Tongue (tissue), 2 donors: ENCODE measurements around the gene GRB14. TPM values are rescaled to one million over a fixed set of nuclear protein-coding genes. Genes with fewer than 3 reads are reported as not detected.
A peak's percentile ranks its signal among the peaks of the same experiment; 100 is the strongest.
"Not testable (repeated sequence)": the region's sequence is repeated elsewhere in the genome, so short reads cannot be mapped to it uniquely, and the experiment has no call there.

Experiments
- DNase-seq: peaks from one replicate; pipeline ENCODE4 v3.0.0-alpha.2; 2015
- total RNA-seq: library from RNA; depleted of rRNA; stranded (reverse); fragments of >200 nt; gene quantifications from one replicate; pipeline ENCODE4 v1.2.3, GENCODE V29; 2014

Gene GRB14
- total RNA-seq, 1 donor from 2014 or later: 19.7 TPM

GRCh38 chr2:164558450-164558849 lies 62.8 kb downstream of the GRB14 start:
- no peak for DNase-seq

GRCh38 chr2:164554487-164554886 lies 66.8 kb downstream of the GRB14 start:
- DNase-seq: no peak

- DNase-seq: no peak
These were observed 69.8 kb downstream of the GRB14 start for GRCh38 chr2:164551519-164551918.

- not testable (repeated sequence) for DNase-seq
These were observed 71.6 kb downstream of the GRB14 start for GRCh38 chr2:164549705-164550104.

- DNase-seq: no peak
These were observed 75.8 kb downstream of the GRB14 start for GRCh38 chr2:164545484-164545883.

GRCh38 chr2:164542581-164543021 lies 78.7 kb downstream of the GRB14 start:
- DNase-seq: peak; percentile 65

- DNase-seq: peak; percentile 44
These were observed 82.9 kb downstream of the GRB14 start for GRCh38 chr2:164538240-164538866.

GRCh38 chr2:164535280-164536025 lies 85.8 kb downstream of the GRB14 start:
- DNase-seq: no peak

- DNase-seq: no peak
These were observed 90.8 kb downstream of the GRB14 start for GRCh38 chr2:164530464-164530863.

GRCh38 chr2:164523726-164524125 lies 97.6 kb downstream of the GRB14 start:
- DNase-seq: peak; percentile 69

GRCh38 chr2:164523009-164523408 lies 98.3 kb downstream of the GRB14 start:
- DNase-seq: no peak

- no peak for DNase-seq
These were observed 98.7 kb downstream of the GRB14 start for GRCh38 chr2:164522561-164522981.

- no peak for DNase-seq
These were observed 105.5 kb downstream of the GRB14 start for GRCh38 chr2:164515734-164516133.

- no peak for DNase-seq
These were observed 106.3 kb downstream of the GRB14 start for GRCh38 chr2:164515030-164515429.

GRCh38 chr2:164514491-164514890 lies 106.8 kb downstream of the GRB14 start:
- no peak for DNase-seq

GRCh38 chr2:164512871-164513270 lies 108.4 kb downstream of the GRB14 start:
- DNase-seq: no peak

GRCh38 chr2:164511738-164512137 lies 109.5 kb downstream of the GRB14 start:
- no peak for DNase-seq

GRCh38 chr2:164510895-164511294 lies 110.4 kb downstream of the GRB14 start:
- DNase-seq: peak; percentile 27

- DNase-seq: no peak
These were observed 112.0 kb downstream of the GRB14 start for GRCh38 chr2:164509137-164509877.

GRCh38 chr2:164504253-164504652 lies 117.0 kb downstream of the GRB14 start:
- DNase-seq: no peak

- no peak for DNase-seq
These were observed 122.4 kb downstream of the GRB14 start for GRCh38 chr2:164498836-164499235.

GRCh38 chr2:164496881-164497280 lies 124.4 kb downstream of the GRB14 start:
- DNase-seq: no peak

GRCh38 chr2:164496421-164496820 lies 124.9 kb downstream of the GRB14 start:
- DNase-seq: no peak
